ENCODE data around the gene TICAM2. TPM values are rescaled to one million over a fixed set of nuclear protein-coding genes. Genes with fewer than 3 reads are reported as not detected.

The TICAM2 gene
- total and polyA plus RNA-seq, 10 of the 15 experiments (the other 5 are each of a cell fraction or from before 2014, with no cell fraction given) = 0.14 to 7.0 (median 2.9) TPM

GRCh38 chr5:115565233-115565632 lies 37.0 kb downstream of the TICAM2 start:
- no peak overlapping the region for H3K9ac ChIP-seq (ENCODE audit: control insufficient read depth, insufficient read depth, low read length)
- H3K4me2 ChIP-seq (ENCODE audit: control insufficient read depth, insufficient read depth) = no peak overlapping the region
- no peak overlapping the region for H3K27ac ChIP-seq (ENCODE audit: control insufficient read depth, insufficient read depth)
- H3K79me2 ChIP-seq (ENCODE audit: control insufficient read depth, insufficient read depth, low read length) = no peaks in the 10 kb centered on the region
- intact Hi-C loops (cut with micrococcal nuclease; ENCODE audit: unreplicated experiment) = no loop called here
- H3K9me3 ChIP-seq (replicated peaks; ENCODE audit: control insufficient read depth, insufficient read depth, low read length) = no peaks in the 10 kb centered on the region; the same call in 2 of the 3 replicates
- H3K4me1 ChIP-seq (ENCODE audit: control insufficient read depth, insufficient read depth, low read length) = no peaks in the 10 kb centered on the region
- no peak for ATAC-seq
- in situ Hi-C loops (cut with MboI) = no loop called here
- TF ChIP-seq HSF1 (IDR thresholded peaks at IDR 0.05; ENCODE audit: low read depth, low read length) (no peak), POLR2AphosphoS2 (IDR thresholded peaks at IDR 0.05; ENCODE audit: low read depth, low read length) (no peak), CBFB (IDR thresholded peaks at IDR 0.05; ENCODE audit: low read depth) (no peak), ZSCAN29 (IDR thresholded peaks at IDR 0.05) (no peak), MYC (IDR thresholded peaks at IDR 0.05; ENCODE audit: insufficient read depth, insufficient read length, insufficient replicate concordance, low read length, severe bottlenecking) (no peak), PBX3 (IDR thresholded peaks at IDR 0.05; ENCODE audit: insufficient replicate concordance, low read depth, low read length) (no peak), CEBPB (IDR thresholded peaks at IDR 0.05; ENCODE audit: borderline replicate concordance in 1 of 2, low read depth in 2 of 2, low read length in 2 of 2) (no peak), SMARCA5 (IDR thresholded peaks at IDR 0.05) (no peak), NRF1 (conservative IDR thresholded peaks at IDR 0.05; ENCODE audit: low read depth, low read length) (no peak), ZNF24 (IDR thresholded peaks at IDR 0.05) (no peak), ETV6 (conservative IDR thresholded peaks at IDR 0.05 in 1 of 2, IDR thresholded peaks at IDR 0.05 in 1 of 2; ENCODE audit: borderline replicate concordance in 1 of 2, low read depth in 1 of 2) (no peak)
- H4K20me1 ChIP-seq (ENCODE audit: control insufficient read depth, insufficient read depth) = no peaks in the 10 kb centered on the region
- BruUV-seq (replicated peaks) = no TSS peak
- no peaks in the 10 kb centered on the region for H3K27me3 ChIP-seq (replicated peaks in 1 of 2; ENCODE audit: control insufficient read depth in 2 of 2, insufficient read depth in 2 of 2, low read length in 1 of 2)
- ChIA-PET RAD21 (ENCODE audit: unreplicated experiment) (no interaction called here), POLR2A (no interaction called here), SMC1A (ENCODE audit: uncharacterized antibody, unreplicated experiment) (interaction anchor here (3.0 to 7.2 kb wide), 2 partner anchors 12 to 25 kb away, joined by 7 to 56 read pairs; no protein-coding TSS in a partner anchor), CTCF (interaction anchor here (2.6 kb wide), 1 partner anchor 9 kb away, joined by 7 read pairs; no protein-coding TSS in a partner anchor)
- 94% methylated on average over 2 of the region's 2 CpGs for WGBS (ENCODE audit: insufficient coverage, insufficient replicate concordance, low lambda C conversion rate, missing lambda C conversion rate)
- DNase-seq (ENCODE audit: low read depth, low spot score) = no peak
- no peaks in the 10 kb centered on the region for H3K36me3 ChIP-seq (ENCODE audit: control insufficient read depth in 2 of 2, insufficient read depth in 2 of 2, low read length in 1 of 2)
- H2AFZ ChIP-seq (ENCODE audit: control insufficient read depth, low read depth, low read length) = no peak overlapping the region
- no peak overlapping the region for H3K4me3 ChIP-seq
- no peak for FAIRE-seq

Data from GM12878 (cell line).